ENCODE measurements around the gene SLC25A23.

DNA sequence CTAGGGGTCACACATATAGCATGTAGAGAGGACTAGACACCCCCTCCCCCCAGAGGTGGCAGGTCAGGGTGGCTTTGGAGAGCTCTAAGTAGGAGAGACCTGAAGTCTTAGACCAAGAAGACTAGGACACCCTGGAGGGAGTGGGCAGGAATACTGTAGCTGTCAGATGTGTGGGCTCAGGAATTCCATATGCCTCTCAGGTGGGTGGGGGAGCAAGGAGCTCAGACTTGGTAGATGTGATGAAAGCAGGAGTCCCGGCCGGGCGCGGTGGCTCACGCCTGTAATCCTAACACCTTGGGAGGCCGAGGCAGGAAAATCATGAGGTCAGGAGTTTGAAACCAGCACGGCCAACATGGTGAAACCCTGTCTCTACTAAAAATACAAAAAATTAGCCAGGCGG lies 6.1 kb upstream of the SLC25A23 start:
- TF ChIP-seq, protein P1, sequence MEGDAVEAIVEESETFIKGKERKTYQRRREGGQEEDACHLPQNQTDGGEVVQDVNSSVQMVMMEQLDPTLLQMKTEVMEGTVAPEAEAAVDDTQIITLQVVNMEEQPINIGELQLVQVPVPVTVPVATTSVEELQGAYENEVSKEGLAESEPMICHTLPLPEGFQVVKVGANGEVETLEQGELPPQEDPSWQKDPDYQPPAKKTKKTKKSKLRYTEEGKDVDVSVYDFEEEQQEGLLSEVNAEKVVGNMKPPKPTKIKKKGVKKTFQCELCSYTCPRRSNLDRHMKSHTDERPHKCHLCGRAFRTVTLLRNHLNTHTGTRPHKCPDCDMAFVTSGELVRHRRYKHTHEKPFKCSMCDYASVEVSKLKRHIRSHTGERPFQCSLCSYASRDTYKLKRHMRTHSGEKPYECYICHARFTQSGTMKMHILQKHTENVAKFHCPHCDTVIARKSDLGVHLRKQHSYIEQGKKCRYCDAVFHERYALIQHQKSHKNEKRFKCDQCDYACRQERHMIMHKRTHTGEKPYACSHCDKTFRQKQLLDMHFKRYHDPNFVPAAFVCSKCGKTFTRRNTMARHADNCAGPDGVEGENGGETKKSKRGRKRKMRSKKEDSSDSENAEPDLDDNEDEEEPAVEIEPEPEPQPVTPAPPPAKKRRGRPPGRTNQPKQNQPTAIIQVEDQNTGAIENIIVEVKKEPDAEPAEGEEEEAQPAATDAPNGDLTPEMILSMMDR (IDR thresholded peaks at IDR 0.05): no peak
- TF ChIP-seq POLR2A (IDR thresholded peaks at IDR 0.05): no peak

Measured in heart left ventricle (tissue), 13 donors.